Immature natural killer cell (primary cell): Measurements from ENCODE around the gene GBA2. TPM values are rescaled to one million over a fixed set of nuclear protein-coding genes. Genes with fewer than 3 reads are reported as not detected.

ENCODE experiments used
- DNase-seq, 3 donors: peaks; one replicate each; pipeline ENCODE4 v3.0.0; 2022; ENCODE audit warnings: mixed read lengths in 1 of 3
- H3K27ac Mint-ChIP-seq, 6 donors: one replicate each; pipeline ENCODE4 v1.8.0; 2020; ENCODE audit warnings: mixed read lengths in 6 of 6, mild to moderate bottlenecking in 5 of 6, inconsistent platforms in 4 of 6, moderate library complexity in 3 of 6
- H3K27me3 Mint-ChIP-seq, 3 donors: one replicate each; pipeline ENCODE4 v1.8.0; 2020 to 2021; ENCODE audit warnings: low read depth in 3 of 3, mild to moderate bottlenecking in 3 of 3, mixed read lengths in 3 of 3, moderate library complexity in 3 of 3, inconsistent platforms in 1 of 3
- H3K36me3 Mint-ChIP-seq, 3 donors: one replicate each; pipeline ENCODE4 v1.8.0; 2020; ENCODE audit warnings: mixed read lengths in 3 of 3, inconsistent platforms in 2 of 3, mild to moderate bottlenecking in 2 of 3
- H3K4me1 Mint-ChIP-seq, 2 donors: one replicate each; pipeline ENCODE4 v1.8.0; 2020; ENCODE audit warnings: inconsistent platforms in 2 of 2, mild to moderate bottlenecking in 2 of 2, mixed read lengths in 2 of 2, moderate library complexity in 1 of 2
- H3K4me3 Mint-ChIP-seq, 5 donors: one replicate each; pipeline ENCODE4 v1.8.0; 2020; ENCODE audit warnings: mild to moderate bottlenecking in 5 of 5, mixed read lengths in 5 of 5, inconsistent platforms in 3 of 5, moderate library complexity in 3 of 5
- H3K9me3 Mint-ChIP-seq, 6 donors: one replicate each; pipeline ENCODE4 v1.8.0; 2020; ENCODE audit warnings: mild to moderate bottlenecking in 6 of 6, mixed read lengths in 6 of 6, inconsistent platforms in 4 of 6, moderate library complexity in 3 of 6
- polyA plus RNA-seq, 3 donors: library from polyadenylated mRNA; unstranded; fragments of 300-500 nt; fragmentation: Illumina TruSeq; gene quantifications; one replicate each; pipeline ENCODE4 v1.2.3, GENCODE V29; 2021

GBA2 gene
- polyA plus RNA-seq, 3 donors from 2014 or later, result 20.3 to 43.3 (median 37.4) TPM

- Mint-ChIP-seq H3K4me1 (peaks cover 17 to 23% of the 10 kb centered on the region in 2 donors), H3K36me3 (peaks cover 2 to 9% (median 7%) of the 10 kb centered on the region in 3 donors), H3K4me3 (no peak overlapping the region), H3K27ac (no peak overlapping the region), H3K9me3 (no peaks in the 10 kb centered on the region), H3K27me3 (peaks cover 0 to 1% (median 0%) of the 10 kb centered on the region in 3 donors)
- peak; percentile 42 to 55 (median 49) for DNase-seq
Measured at GRCh38 chr9:35729700-35730485, 19.1 kb downstream of the GBA2 start.

- Mint-ChIP-seq H3K4me1 (peaks cover 21 to 28% of the 10 kb centered on the region in 2 donors), H3K4me3 (no peak overlapping the region), H3K27ac (no peak overlapping the region), H3K9me3 (no peaks in the 10 kb centered on the region), H3K36me3 (peaks cover 8 to 16% (median 14%) of the 10 kb centered on the region in 3 donors), H3K27me3 (peaks cover 0 to 2% (median 0%) of the 10 kb centered on the region in 3 donors)
- no peak for DNase-seq
Measured at GRCh38 chr9:35729101-35729500, 19.9 kb downstream of the GBA2 start.

- Mint-ChIP-seq H3K36me3 (peaks cover 8 to 21% (median 18%) of the 10 kb centered on the region in 3 donors), H3K27ac (no peak overlapping the region), H3K4me1 (peaks cover 20 to 24% of the 10 kb centered on the region in 2 donors), H3K9me3 (no peaks in the 10 kb centered on the region), H3K4me3 (no peak overlapping the region), H3K27me3 (peaks cover 0 to 2% (median 0%) of the 10 kb centered on the region in 3 donors)
- peak; percentile 64 to 67 (median 64) for DNase-seq
Measured at GRCh38 chr9:35728041-35728971, 20.7 kb downstream of the GBA2 start.

- DNase-seq, result no peak
- H3K27me3 Mint-ChIP-seq, result peaks cover 0 to 2% (median 0%) of the 10 kb centered on the region in 3 donors
- peaks cover 13 to 17% of the 10 kb centered on the region in 2 donors for H3K4me1 Mint-ChIP-seq
- H3K9me3 Mint-ChIP-seq, result no peaks in the 10 kb centered on the region
- H3K36me3 Mint-ChIP-seq, result peaks cover 8 to 25% (median 23%) of the 10 kb centered on the region in 3 donors
- H3K27ac Mint-ChIP-seq, result no peak overlapping the region
- no peak overlapping the region for H3K4me3 Mint-ChIP-seq
Measured at GRCh38 chr9:35727676-35728040, 21.4 kb downstream of the GBA2 start.

GRCh38 chr9:35726931-35727330 is 22.1 kb downstream of the GBA2 start:
- Mint-ChIP-seq H3K4me1 (peaks cover 10 to 16% of the 10 kb centered on the region in 2 donors), H3K9me3 (no peaks in the 10 kb centered on the region), H3K27me3 (peaks cover 0 to 2% (median 0%) of the 10 kb centered on the region in 3 donors), H3K36me3 (peaks cover 13 to 33% (median 30%) of the 10 kb centered on the region in 3 donors), H3K4me3 (no peak overlapping the region), H3K27ac (peak overlapping the region in 1 of 6 donors; percentile 93)
- DNase-seq, result peak; percentile 30 to 45 (median 35)

- Mint-ChIP-seq H3K4me3 (peak overlapping the region in 1 of 5 donors; percentile 21), H3K27me3 (peaks cover 0 to 2% (median 0%) of the 10 kb centered on the region in 3 donors), H3K36me3 (peaks cover 16 to 41% (median 39%) of the 10 kb centered on the region in 3 donors), H3K4me1 (peaks cover 10 to 18% of the 10 kb centered on the region in 2 donors), H3K27ac (peak overlapping the region in 2 of 6 donors; percentile 29 to 36), H3K9me3 (no peaks in the 10 kb centered on the region)
- DNase-seq, result no peak
Measured at GRCh38 chr9:35725362-35725761, 23.7 kb downstream of the GBA2 start.

- H3K9me3 Mint-ChIP-seq, result no peaks in the 10 kb centered on the region
- peaks cover 0 to 4% (median 0%) of the 10 kb centered on the region in 3 donors for H3K27me3 Mint-ChIP-seq
- no peak for DNase-seq
- H3K4me1 Mint-ChIP-seq, result peaks cover 10 to 18% of the 10 kb centered on the region in 2 donors
- no peak overlapping the region for H3K27ac Mint-ChIP-seq
- peaks cover 23 to 52% (median 47%) of the 10 kb centered on the region in 3 donors for H3K36me3 Mint-ChIP-seq
- no peak overlapping the region for H3K4me3 Mint-ChIP-seq
Measured at GRCh38 chr9:35723908-35724307, 25.1 kb downstream of the GBA2 start.

GRCh38 chr9:35723426-35723825 is 25.6 kb downstream of the GBA2 start:
- H3K9me3 Mint-ChIP-seq, result no peaks in the 10 kb centered on the region

GRCh38 chr9:35719546-35719945 is 29.5 kb downstream of the GBA2 start:
- no peaks in the 10 kb centered on the region for H3K9me3 Mint-ChIP-seq
- peaks cover 2 to 8% of the 10 kb centered on the region in 2 donors for H3K4me1 Mint-ChIP-seq
- no peak overlapping the region for H3K4me3 Mint-ChIP-seq
- H3K27ac Mint-ChIP-seq, result peak overlapping the region in 2 of 6 donors; percentile 35 to 44
- H3K36me3 Mint-ChIP-seq, result peaks cover 43 to 72% (median 58%) of the 10 kb centered on the region in 3 donors
- no peak for DNase-seq
- peaks cover 0 to 5% (median 0%) of the 10 kb centered on the region in 3 donors for H3K27me3 Mint-ChIP-seq

More at GRCh38 chr9:35723426-35723825, 25.6 kb downstream of the GBA2 start:
- peaks cover 0 to 4% (median 0%) of the 10 kb centered on the region in 3 donors for H3K27me3 Mint-ChIP-seq
- H3K27ac Mint-ChIP-seq, result peak overlapping the region in 2 of 6 donors; percentile 19 to 45
- H3K4me3 Mint-ChIP-seq, result no peak overlapping the region
- H3K4me1 Mint-ChIP-seq, result peaks cover 10 to 18% of the 10 kb centered on the region in 2 donors
- H3K36me3 Mint-ChIP-seq, result peaks cover 25 to 53% (median 48%) of the 10 kb centered on the region in 3 donors
- DNase-seq, result no peak

- peaks cover 0 to 6% of the 10 kb centered on the region in 2 donors for H3K4me1 Mint-ChIP-seq
- DNase-seq, result no peak
- peaks cover 0 to 5% (median 0%) of the 10 kb centered on the region in 3 donors for H3K27me3 Mint-ChIP-seq
- H3K27ac Mint-ChIP-seq, result peak overlapping the region in 2 of 6 donors; percentile 10 to 85
- no peak overlapping the region for H3K4me3 Mint-ChIP-seq
- H3K36me3 Mint-ChIP-seq, result peaks cover 41 to 74% (median 55%) of the 10 kb centered on the region in 3 donors
- no peaks in the 10 kb centered on the region for H3K9me3 Mint-ChIP-seq
Measured at GRCh38 chr9:35718721-35719511, 30.1 kb downstream of the GBA2 start.

- Mint-ChIP-seq H3K4me3 (no peak overlapping the region), H3K4me1 (peaks cover 0 to 5% of the 10 kb centered on the region in 2 donors), H3K9me3 (no peaks in the 10 kb centered on the region), H3K36me3 (peaks cover 40 to 70% (median 41%) of the 10 kb centered on the region in 3 donors), H3K27me3 (peaks cover 0 to 5% (median 2%) of the 10 kb centered on the region in 3 donors), H3K27ac (peak overlapping the region in 3 of 6 donors; percentile 20 to 74 (median 36))
- no peak for DNase-seq
Measured at GRCh38 chr9:35717132-35717870, 31.7 kb downstream of the GBA2 start.

- Mint-ChIP-seq H3K27ac (peak overlapping the region in 5 of 6 donors; percentile 36 to 78 (median 74)), H3K4me3 (no peak overlapping the region), H3K9me3 (no peaks in the 10 kb centered on the region), H3K4me1 (no peaks in the 10 kb centered on the region), H3K36me3 (peaks cover 32 to 69% (median 35%) of the 10 kb centered on the region in 3 donors), H3K27me3 (peaks cover 0 to 5% (median 2%) of the 10 kb centered on the region in 3 donors)
- DNase-seq, result no peak
Measured at GRCh38 chr9:35716230-35716629, 32.8 kb downstream of the GBA2 start.
